NCI-H524 treated with DMSO at 0.1 percent for 48 hours (cell line): Measurements from ENCODE around the gene CPSF4.
"Not testable (repeated sequence)": the region's sequence is repeated elsewhere in the genome, so short reads cannot be mapped to it uniquely, and the experiment has no call there.

Experiments
- DNase-seq: peaks from one replicate; lab custom pipeline; 2025; lab: John Stamatoyannopoulos, UW

The CPSF4 gene

DNA sequence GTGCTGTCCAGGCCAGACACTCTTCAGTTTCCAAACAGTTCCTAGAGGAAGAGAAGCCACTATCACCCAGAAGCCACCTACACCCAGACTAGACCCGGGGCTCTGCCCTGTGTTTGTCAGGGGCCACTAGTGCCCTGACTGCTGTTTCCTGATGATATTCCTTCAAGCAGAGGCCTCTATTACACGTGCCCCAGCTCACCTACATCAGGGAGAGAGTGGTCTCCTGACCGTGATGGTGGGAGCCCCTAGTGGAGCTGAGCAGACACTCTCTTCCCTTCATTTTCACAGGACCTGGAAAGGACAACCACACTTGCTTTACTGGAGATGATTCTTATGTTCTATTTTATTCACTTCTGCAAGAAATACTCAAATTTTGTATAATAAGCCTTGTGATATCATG is 52.1 kb downstream of the CPSF4 start:
- no peak for DNase-seq

DNA sequence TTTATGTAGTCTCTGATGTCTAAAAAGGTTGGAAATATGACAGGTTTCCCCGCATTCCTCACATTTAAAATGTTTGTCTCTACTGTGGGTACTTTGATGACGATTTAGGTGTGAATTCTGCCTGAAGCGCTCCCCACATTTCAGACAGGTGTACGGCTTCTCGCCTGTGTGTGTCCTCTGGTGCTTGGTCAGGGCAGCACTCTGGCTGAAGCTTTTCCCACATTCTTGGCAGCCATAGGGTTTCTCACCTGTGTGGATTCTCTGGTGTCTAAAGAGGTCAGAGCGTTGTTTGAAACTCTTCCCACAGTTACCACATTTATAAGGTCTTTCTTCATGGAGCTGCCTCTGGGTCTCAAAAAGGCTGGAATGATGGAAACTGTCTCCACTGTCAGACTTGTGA is 55.1 kb downstream of the CPSF4 start:
- DNase-seq: no peak

DNA sequence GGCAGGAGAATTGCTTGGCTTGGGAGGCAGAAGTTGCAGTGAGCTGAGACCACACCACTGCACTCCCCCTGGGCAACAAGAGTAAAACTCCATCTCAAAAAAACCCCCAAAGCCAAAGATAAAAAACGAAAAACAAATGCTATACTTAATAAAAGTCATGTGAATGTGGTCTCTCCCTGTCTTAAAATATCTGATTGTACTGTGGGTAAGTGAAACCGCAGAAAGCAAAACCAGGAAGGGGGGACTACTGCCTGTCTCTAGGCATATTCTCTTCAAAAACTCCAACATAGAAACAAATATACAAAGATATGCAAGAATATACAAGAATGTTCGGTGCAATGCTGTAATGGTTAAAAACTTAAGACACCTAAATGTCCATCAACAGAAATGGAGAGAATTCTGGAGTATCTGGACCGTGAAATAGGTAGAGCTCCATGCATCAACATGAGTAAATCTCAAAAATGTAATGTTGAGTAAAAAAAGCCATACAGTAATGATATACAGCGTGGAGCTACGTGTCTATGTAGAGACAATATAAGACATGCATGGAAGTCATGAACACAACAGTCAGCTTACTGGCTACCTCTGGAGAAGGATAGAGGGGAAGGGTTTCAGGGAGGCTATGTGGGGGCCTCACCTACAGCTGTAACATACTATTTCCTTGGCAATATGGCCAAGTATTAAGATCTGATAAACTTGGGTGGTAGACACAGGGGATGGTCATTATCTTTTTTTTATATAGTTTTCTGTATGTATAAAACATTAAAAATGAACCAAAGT is 59.2 kb downstream of the CPSF4 start:
- no peak for DNase-seq

DNA sequence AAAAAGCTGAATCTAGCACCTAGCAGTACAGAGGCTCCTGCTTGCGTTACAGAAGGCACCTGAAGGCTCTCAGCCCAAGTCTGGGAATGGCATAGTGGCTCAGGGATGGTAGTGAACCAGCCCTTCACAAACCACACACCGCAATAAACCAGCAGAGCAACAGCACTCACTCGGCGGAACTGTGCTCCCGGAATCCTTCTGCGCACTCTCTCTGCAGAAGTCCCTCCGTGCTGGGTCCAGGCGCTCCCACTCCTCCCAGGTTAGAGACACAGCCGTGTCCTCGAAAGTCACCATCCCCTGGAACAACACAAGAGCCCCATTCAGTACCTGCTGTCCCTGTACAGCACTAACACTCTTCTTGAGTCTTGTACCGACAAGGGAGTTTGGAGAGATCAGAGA is 59.8 kb downstream of the CPSF4 start:
- no peak for DNase-seq

DNA sequence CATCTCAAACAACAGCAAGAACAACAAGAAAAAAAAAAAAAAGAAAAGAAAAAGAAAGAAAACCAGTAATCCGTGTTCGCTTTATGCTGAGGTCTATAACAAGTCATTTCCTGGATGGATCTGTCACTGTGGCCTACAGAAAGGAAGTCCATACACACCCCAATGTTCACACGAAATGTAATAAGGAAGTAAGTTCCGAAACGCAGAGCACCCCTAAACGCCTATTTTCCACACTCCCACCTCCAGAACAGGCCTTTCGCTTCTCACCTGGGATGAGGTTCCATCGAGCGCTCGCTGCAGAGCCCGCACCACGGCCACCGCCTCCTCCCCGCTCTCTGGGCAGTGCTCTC is 60.6 kb downstream of the CPSF4 start:
- no peak for DNase-seq

DNA sequence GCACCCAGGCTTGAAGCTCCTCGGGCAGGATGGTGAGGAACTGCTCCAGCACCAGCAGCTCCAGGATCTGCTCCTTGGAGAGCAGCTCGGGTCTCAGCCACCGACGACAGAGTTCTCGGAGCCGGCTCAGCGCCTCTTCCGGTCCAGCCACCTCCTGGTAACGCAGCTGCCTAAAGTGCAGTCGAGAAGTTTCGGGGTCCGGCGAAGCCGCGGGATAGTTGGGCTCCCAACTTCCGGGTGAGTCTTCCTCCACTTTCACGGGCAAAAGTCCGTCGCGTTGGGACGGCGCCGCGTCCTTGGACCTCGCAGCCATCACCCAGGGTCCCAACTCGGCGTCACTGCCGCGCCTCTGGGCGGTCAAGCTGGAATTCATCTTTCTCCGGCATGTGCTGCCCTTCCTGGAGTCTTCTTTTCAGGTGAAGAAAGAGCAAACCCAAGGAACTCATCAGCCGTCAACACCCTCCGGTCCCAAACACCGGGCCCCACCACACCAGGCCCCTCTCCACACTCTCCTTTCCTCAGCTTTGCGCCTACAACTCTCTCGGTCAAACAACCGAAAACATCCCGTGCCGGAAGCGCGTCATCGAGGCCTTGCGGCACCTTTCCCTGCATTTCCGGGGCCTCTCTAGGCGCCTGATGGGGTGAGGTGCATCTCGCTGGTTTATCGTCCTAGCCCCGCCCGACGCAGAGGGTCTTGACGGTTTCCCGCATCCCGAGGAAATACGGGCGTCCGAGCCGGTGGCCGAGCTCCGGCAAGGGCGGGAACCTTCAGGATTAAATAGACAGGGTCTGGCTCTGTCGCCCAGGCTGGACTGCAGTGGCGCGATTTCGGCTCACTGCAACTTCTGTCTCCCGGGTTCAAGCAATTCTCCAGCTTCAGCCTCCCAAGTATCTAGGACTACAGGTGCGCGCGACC is 61.2 kb downstream of the CPSF4 start, which contains the start of gene ZNF394:
TSS of gene ZNF394 (minus strand) at position 561 of the 916 bp plus-strand sequence. CDS start at position 373, 188 bp downstream.
- DNase-seq: peak; percentile 66

DNA sequence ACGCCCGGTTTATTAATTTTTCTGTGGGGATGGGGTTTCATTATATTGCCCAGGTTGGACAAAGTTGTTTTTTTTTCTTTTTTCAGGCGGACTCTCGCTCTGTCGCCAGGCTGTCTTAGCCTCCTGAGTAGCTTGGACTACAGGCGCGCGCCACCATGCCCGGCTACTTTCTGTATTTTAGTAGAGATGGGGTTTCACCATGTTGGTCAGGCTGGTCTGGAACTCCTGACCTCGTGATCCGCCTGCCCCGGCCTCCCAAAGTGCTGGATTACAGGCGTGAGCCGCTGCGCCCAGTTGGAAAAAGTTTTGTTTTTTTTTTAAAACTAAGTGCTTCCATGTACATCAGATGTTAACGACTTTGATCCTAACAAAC is 61.9 kb downstream of the CPSF4 start:
- DNase-seq: no peak

DNA sequence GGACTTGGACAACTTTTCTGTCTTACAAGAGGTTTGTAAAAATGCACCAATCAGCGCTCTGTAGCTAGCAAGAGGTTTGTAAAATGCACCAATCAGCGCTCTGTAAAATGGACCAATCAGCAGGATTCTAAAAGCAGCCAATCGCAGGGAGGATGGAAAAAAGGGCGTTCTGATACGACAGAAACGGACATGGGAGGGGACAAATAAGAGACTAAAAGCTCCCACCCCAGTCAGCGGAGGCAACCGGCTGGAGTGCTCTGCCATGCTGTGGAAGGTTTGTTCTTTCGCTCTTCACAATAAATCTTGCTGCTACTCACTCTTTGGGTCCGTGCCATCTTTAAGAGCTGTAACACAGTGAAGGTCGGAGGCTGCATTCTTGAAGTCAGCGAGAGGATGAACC is 62.5 kb downstream of the CPSF4 start:
- DNase-seq: not testable (repeated sequence)

DNA sequence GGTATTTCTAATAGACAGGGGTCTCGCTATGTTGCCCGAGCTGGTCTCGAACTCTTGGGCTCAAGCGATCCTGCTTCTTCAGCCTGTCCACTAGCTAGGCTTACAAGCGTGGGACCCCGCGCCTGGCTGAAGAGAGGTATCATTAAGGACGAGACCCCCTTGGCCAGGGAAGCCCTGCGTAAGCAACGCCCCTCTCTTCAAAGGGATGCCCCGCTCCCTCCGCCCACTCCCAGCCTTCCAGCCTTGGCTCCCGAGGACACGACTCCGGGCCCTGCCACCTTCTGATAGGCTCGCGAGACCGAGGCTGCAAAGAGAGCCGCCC is 65.5 kb downstream of the CPSF4 start:
- no peak for DNase-seq

DNA sequence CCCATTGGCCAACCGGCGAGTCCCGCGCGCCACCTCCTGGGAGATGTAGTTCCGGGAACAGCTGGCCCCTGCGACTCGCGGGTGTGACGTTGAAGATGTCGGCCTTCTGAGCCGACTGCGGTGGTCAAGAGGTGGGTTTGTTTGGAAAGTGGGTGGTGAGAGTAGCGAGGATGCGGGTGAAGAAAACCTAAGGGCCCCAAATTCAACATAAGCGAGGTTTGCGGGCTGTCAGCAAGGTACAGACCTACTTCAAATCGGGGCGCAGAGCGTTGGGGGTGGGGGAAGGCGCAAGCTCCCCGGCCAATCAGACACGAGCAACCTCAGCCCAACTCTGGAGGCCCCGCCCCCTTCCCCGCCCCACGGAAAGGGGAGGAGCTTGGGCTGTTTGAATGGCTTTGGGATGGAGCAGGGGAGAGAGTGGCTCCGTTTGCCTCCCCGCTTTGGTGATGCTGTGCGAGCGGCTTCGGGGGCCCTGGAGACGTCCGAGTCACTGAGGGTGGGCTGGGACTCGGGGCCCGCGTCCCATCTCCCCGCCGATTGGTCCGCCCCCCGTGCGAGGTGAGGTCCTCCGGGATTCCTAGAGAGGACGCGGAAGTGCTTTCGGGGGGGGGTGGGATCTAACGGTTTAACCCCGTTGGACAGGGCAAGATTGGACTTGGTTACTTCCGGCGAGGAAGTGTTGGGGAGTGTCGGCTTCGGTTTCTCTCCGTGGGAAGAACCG is 66.0 kb downstream of the CPSF4 start, which contains the start of gene ZKSCAN5:
TSS of gene ZKSCAN5 (plus strand) at position 60 of the 721 bp plus-strand sequence. CDS start 1,383 bp downstream, outside the sequence.
- DNase-seq: peak; percentile 86

DNA sequence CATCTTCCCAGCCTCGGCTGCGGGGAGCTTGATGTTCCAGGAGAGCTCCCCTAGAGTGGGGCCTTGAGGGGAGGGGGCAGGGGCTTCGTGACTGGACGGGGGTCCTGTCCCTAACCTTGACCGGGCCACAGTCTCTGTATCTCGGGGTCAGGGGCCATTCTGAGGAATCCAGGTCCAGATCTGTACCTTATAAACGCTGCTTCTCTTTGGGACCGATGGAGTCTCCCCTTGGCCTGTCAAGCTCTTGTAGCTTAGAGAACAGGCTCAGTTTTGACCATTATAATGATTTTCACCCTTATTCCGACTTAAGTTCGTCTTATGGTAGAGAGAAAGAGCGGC is 66.5 kb downstream of the CPSF4 start:
- DNase-seq: no peak
